ENCODE data around the gene PHACTR3. TPM values are rescaled to one million over a fixed set of nuclear protein-coding genes. Genes with fewer than 3 reads are reported as not detected.

Gene PHACTR3
- total and polyA plus RNA-seq, 2 donors (not counting 3 experiments of a cell fraction or from before 2014, with no cell fraction given), result not detected

DNA sequence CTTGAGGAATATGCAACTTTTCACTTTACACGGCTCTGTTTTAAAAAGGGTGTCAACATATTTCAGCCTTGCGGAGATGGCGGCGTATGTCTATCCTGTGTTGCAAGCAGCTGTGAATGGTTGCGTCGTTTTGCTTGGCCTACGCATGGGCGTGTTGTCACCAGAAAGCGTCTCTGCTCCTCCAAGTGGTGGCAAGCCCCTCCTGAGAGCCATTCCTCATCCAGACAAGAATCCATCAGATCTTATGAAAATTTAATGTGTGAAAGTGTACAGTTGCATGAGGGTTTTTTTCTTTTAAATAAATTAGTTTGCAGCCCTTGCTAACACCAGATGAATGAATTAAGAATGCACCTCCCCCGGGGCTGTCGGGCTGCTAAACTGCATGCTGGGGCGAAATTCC, 114.4 kb downstream of the PHACTR3 start:
- FAIRE-seq, result no peak
- DNase-seq (ENCODE audit: low read depth, low spot score), result no peak
- intact Hi-C loops (cut with micrococcal nuclease), result no loop called here
- ChIA-PET CTCF (no interaction called here), POLR2A (no interaction called here)
- H3K9ac ChIP-seq (replicated peaks; ENCODE audit: extremely low read depth, insufficient read depth, low read length), result no peak overlapping the region
- TF ChIP-seq FOS (IDR thresholded peaks at IDR 0.05; ENCODE audit: borderline replicate concordance, insufficient read depth, low read length), result no peak
- no peak for TF ChIP-seq POLR2AphosphoS5 (IDR thresholded peaks at IDR 0.05; ENCODE audit: insufficient read depth, low read depth, low read length)
- TF ChIP-seq POLR2A (IDR thresholded peaks at IDR 0.05; ENCODE audit: low read depth, low read length), result no peak
- TF ChIP-seq, protein P1, sequence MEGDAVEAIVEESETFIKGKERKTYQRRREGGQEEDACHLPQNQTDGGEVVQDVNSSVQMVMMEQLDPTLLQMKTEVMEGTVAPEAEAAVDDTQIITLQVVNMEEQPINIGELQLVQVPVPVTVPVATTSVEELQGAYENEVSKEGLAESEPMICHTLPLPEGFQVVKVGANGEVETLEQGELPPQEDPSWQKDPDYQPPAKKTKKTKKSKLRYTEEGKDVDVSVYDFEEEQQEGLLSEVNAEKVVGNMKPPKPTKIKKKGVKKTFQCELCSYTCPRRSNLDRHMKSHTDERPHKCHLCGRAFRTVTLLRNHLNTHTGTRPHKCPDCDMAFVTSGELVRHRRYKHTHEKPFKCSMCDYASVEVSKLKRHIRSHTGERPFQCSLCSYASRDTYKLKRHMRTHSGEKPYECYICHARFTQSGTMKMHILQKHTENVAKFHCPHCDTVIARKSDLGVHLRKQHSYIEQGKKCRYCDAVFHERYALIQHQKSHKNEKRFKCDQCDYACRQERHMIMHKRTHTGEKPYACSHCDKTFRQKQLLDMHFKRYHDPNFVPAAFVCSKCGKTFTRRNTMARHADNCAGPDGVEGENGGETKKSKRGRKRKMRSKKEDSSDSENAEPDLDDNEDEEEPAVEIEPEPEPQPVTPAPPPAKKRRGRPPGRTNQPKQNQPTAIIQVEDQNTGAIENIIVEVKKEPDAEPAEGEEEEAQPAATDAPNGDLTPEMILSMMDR (IDR thresholded peaks at IDR 0.05; ENCODE audit: extremely low read depth in 1 of 2, insufficient read depth in 1 of 2, low read depth in 1 of 2, low read length in 2 of 2), result no peak
- TF ChIP-seq EZH2 (IDR thresholded peaks at IDR 0.05; ENCODE audit: borderline replicate concordance, low read depth, low read length, severe bottlenecking), result no peak
- TF ChIP-seq, protein P2, sequence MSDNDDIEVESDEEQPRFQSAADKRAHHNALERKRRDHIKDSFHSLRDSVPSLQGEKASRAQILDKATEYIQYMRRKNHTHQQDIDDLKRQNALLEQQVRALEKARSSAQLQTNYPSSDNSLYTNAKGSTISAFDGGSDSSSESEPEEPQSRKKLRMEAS (IDR thresholded peaks at IDR 0.05; ENCODE audit: insufficient read depth, insufficient read length), result no peak
- no peak for TF ChIP-seq MYC (IDR thresholded peaks at IDR 0.05; ENCODE audit: low read depth, low read length)
- dilution Hi-C loops (cut with MboI; ENCODE audit: extremely low pct_ligation_motif_present, low sequenced_read_pairs), result no loop called here
- no peaks in the 10 kb centered on the region for H3K36me3 ChIP-seq (ENCODE audit: control insufficient read depth in 2 of 2, extremely low read depth in 1 of 2, insufficient read depth in 2 of 2, low read length in 2 of 2)
- BruUV-seq (replicated peaks), result no TSS peak
- no peaks in the 10 kb centered on the region for H4K20me1 ChIP-seq (replicated peaks; ENCODE audit: control insufficient read depth, extremely low read depth, insufficient read depth, low read length)
- no peak overlapping the region for H3K4me3 ChIP-seq (replicated peaks in 1 of 3; ENCODE audit: insufficient read depth in 1 of 3, low read depth in 1 of 3, low read length in 3 of 3)
- no peaks in the 10 kb centered on the region for H3K4me1 ChIP-seq (ENCODE audit: control insufficient read depth, extremely low read depth, insufficient read depth, low read length)
- no peaks in the 10 kb centered on the region for H3K27me3 ChIP-seq (ENCODE audit: control insufficient read depth in 2 of 2, insufficient read depth in 2 of 2, low read length in 2 of 2)
- no peaks in the 10 kb centered on the region for H3K9me1 ChIP-seq (replicated peaks; ENCODE audit: control insufficient read depth, extremely low read depth, insufficient read depth, low read length)
- H2AFZ ChIP-seq (ENCODE audit: low read depth, low read length), result no peak overlapping the region
- no peak overlapping the region for H3K4me2 ChIP-seq (ENCODE audit: insufficient read depth, low read length)
- H3K9me3 ChIP-seq (replicated peaks; ENCODE audit: control insufficient read depth, insufficient read depth, low read length), result no peaks in the 10 kb centered on the region
- H3K79me2 ChIP-seq (ENCODE audit: control insufficient read depth, insufficient read depth, low read length), result no peaks in the 10 kb centered on the region
- H3K27ac ChIP-seq (ENCODE audit: insufficient read depth, low read depth, low read length), result no peak overlapping the region
